ENCODE measurements around the gene GPS1. TPM values are rescaled to one million over a fixed set of nuclear protein-coding genes. Genes with fewer than 3 reads are reported as not detected.

Gene GPS1
- total RNA-seq, result 99.2 and 137 TPM in 2 replicates

GRCh38 chr17:82051776-82052637 is at the start of gene GPS1, which contains the start of gene RFNG:
GPS1 (plus strand) TSS chr17:82051898; CDS start chr17:82051932, 34 bp downstream.
RFNG (minus strand) TSS chr17:82051811; CDS start chr17:82051766, 45 bp downstream.

GRCh38 chr17:82022310-82022980 is 29.3 kb upstream of the GPS1 start, which contains the start of gene CENPX:
CENPX (minus strand) TSS chr17:82022878; CDS start chr17:82022861, 17 bp downstream.

GRCh38 chr17:82022981-82023446 is 28.7 kb upstream of the GPS1 start, which contains the start of gene LRRC45:
LRRC45 (plus strand) TSS chr17:82023305; CDS start chr17:82023644, 339 bp downstream.

GRCh38 chr17:82031303-82031884 is 20.3 kb upstream of the GPS1 start, which contains the start of gene RAC3:
RAC3 (plus strand) TSS chr17:82031678; CDS start chr17:82031762, 84 bp downstream.

GRCh38 chr17:82037092-82037888 is 14.4 kb upstream of the GPS1 start, which contains the start of gene DCXR:
DCXR (minus strand) TSS chr17:82037697; CDS start chr17:82037682, 15 bp downstream.

GRCh38 chr17:82065638-82066303 is 14.1 kb downstream of the GPS1 start, which contains the start of gene DUS1L:
DUS1L (minus strand) TSS chr17:82065804; CDS start chr17:82065059, 745 bp downstream.

GRCh38 chr17:82098169-82098938 is 46.7 kb downstream of the GPS1 start, which contains the start of gene FASN:
FASN (minus strand) TSS chr17:82098236; CDS start chr17:82096445, 1,791 bp downstream.

Other genes starting within 250 kb of the GPS1 start
- not detected in 2 replicates for gene GCGR, start 247.7 kb upstream of the GPS1 start, total RNA-seq
- 85.0 and 126 TPM in 2 replicates for gene MCRIP1, start 218.6 kb upstream of the GPS1 start, total RNA-seq
- not detected in 2 replicates for gene PPP1R27, start 216.8 kb upstream of the GPS1 start, total RNA-seq
- 1,482 and 2,745 TPM in 2 replicates for gene P4HB, start 191.4 kb upstream of the GPS1 start, total RNA-seq
- gene ARHGDIA, start 180.6 kb upstream of the GPS1 start, total RNA-seq, result 159 and 234 TPM in 2 replicates
- gene ALYREF, start 160.3 kb upstream of the GPS1 start, total RNA-seq, result 129 and 334 TPM in 2 replicates
- gene ANAPC11, start 160.2 kb upstream of the GPS1 start, total RNA-seq, result 228 and 235 TPM in 2 replicates
- 0.22 and 0.25 TPM in 2 replicates for gene NPB, start 149.7 kb upstream of the GPS1 start, total RNA-seq
- gene PCYT2, start 140.5 kb upstream of the GPS1 start, total RNA-seq, result 108 TPM in 2 replicates
- gene SIRT7, start 133.7 kb upstream of the GPS1 start, total RNA-seq, result 32.2 and 36.1 TPM in 2 replicates
- 25.9 and 39.5 TPM in 2 replicates for gene MAFG, start 124.2 kb upstream of the GPS1 start, total RNA-seq
- 92.4 and 182 TPM in 2 replicates for gene PYCR1, start 114.6 kb upstream of the GPS1 start, total RNA-seq
- 0.12 TPM in 1 of 2 replicates, not detected in the other for gene MYADML2, start 104.7 kb upstream of the GPS1 start, total RNA-seq
- gene NOTUM, start 90.7 kb upstream of the GPS1 start, total RNA-seq, result under 0.01 TPM in 2 replicates
- gene ASPSCR1, start 74.3 kb upstream of the GPS1 start, total RNA-seq, result 26.8 and 30.4 TPM in 2 replicates
- 22.2 and 55.8 TPM in 2 replicates for gene CENPX, start 29.0 kb upstream of the GPS1 start, total RNA-seq
- gene LRRC45, start 28.6 kb upstream of the GPS1 start, total RNA-seq, result 18.6 and 28.7 TPM in 2 replicates
- 7.4 and 9.0 TPM in 2 replicates for gene RAC3, start 20.2 kb upstream of the GPS1 start, total RNA-seq
- gene DCXR, start 14.2 kb upstream of the GPS1 start, total RNA-seq, result 47.3 and 55.2 TPM in 2 replicates
- gene RFNG, start 87 bp upstream of the GPS1 start, total RNA-seq, result 28.7 and 50.9 TPM in 2 replicates
- gene DUS1L, start 13.9 kb downstream of the GPS1 start, total RNA-seq, result 70.9 and 85.4 TPM in 2 replicates
- 234 and 261 TPM in 2 replicates for gene FASN, start 46.3 kb downstream of the GPS1 start, total RNA-seq
- gene CCDC57, start 160.9 kb downstream of the GPS1 start, total RNA-seq, result 21.7 and 22.1 TPM in 2 replicates
- gene SLC16A3, start 177.1 kb downstream of the GPS1 start, total RNA-seq, result 119 and 123 TPM in 2 replicates
- gene CSNK1D, start 221.8 kb downstream of the GPS1 start, total RNA-seq, result 57.6 and 59.3 TPM in 2 replicates